ENCODE measurements around the gene RALGAPA2.

RALGAPA2 gene

DNA sequence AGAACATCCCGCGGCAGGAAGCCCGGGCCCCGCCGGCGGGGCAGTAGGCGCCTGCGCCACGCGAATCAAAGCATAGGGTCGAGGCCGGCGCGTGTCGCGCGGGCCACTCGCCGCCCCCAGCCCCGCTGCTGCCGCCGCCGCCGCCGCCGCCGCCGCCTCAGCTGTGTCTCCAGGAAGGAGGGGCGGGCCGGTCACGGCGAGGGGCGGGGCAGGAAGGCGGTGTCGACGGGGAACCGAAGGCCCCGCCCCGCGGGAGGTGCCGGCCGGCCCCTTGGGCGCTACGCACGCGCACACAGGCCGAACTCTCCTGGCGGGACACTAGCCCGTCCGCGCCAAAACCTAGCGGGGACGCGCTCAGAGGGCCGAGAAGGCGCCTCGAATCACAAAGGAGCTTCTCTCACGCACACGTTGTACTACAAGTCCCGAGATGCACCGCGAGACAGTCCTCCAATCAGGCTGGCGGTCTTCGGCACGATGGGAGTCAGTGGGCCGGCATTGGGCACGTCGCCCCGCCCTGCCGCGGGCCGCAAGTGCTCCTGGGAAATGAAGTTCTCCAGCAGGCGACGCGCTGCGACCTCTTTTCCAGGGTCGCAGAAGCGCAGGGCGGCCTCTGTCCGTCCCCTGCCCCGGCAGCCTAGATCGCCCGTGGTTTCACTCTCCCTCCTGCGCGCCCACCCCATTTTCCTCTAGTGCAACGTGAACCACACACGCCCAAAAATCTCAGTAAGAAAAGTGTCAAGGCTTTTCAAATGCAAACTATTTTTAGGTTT lies at the start of gene RALGAPA2:
TSS of gene RALGAPA2 (minus strand) at position 171 of the 770 bp plus-strand sequence. CDS start at position 7, 164 bp downstream.
- DNase-seq (ENCODE audit: low spot score), result peak; percentile 98

DNA sequence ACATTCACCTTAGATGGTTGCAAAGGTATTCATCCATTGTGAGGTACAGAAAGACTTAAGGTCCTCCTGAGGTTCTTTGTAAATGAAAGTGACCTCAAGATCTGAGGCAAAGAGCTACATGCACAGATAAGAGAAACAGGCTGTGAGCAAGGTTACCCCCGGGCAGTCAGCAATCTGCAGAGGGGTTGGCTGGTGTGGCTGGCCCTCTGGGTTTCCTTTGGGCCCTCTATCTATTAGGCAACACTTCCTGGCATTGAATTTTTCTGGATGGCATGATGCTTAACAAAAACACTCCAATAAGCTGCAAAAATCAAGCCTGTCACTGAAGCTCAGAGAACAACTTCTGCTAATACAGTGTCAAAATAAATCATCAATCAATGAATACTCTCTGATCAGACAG lies 48.9 kb upstream of the RALGAPA2 start:
- DNase-seq (ENCODE audit: low spot score), result no peak

DNA sequence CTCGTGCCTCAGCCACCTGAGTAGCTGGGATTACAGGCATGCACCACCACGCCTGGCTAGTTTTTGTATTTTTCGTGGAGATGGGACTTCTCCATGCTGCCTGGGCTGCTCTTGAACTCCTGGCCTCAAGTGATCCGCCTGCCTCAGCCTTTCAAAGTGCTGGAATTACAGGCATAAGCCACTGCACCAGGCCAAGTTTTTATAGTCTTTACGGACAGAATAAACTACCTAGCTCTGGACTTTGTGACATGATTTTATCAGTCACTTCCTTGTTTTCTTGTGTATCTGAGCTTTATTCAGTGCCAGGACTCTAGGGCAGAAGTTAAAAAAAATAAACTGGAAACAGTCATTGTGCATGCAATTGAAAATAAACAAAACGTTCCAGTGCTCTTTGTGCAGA lies 46.7 kb upstream of the RALGAPA2 start:
- DNase-seq (ENCODE audit: low spot score), result no peak

DNA sequence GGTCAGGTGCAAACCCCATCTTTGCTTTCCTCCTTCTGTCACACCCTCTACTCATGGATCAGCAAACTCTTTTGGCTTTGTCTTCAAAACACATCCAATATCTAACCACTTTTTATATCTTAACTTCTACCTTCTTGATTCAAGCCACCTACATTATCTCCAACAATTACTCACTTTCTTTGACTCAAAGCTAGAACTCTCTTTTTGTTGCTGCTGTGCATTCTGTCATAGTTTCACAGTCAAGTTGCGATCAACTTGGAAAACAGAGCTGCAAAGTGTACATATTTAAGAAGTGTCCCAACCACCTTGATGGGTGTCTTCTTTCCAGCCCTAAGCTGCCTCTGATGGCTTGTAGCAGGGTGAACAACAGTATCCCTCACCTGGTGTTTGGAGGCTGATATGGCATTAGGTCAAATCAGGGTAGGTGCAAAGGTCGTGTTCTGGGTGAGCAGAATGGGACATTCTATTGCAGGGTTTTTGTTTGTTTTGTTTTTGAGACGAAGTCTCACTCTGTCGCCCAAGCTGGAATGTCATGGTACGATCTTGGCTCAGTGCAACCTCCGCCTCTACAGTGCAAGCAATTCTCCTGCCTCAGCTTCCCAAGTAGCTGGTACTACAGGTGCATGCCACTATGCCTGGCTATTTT lies 43.4 kb upstream of the RALGAPA2 start:
- no peak for DNase-seq (ENCODE audit: low spot score)

DNA sequence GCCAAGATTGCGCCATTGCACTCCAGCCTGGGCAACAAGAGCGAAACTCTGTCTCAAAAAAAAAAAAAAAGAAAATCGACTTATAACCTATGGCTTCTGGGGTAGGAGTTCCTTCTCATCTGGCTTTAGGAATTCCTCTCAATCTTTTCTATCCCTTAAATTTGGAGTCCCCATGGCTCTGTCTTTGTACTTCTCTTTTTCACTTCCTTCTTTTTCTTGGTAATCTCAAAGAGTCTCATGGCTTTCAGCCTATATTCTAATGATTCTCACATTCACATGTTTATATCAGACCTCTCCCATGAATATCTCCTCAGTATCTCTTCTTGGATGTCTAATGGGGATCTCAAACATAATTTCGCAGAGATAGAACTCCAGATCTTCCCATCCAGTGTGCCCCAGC lies 42.8 kb upstream of the RALGAPA2 start:
- no peak for DNase-seq (ENCODE audit: low spot score)

DNA sequence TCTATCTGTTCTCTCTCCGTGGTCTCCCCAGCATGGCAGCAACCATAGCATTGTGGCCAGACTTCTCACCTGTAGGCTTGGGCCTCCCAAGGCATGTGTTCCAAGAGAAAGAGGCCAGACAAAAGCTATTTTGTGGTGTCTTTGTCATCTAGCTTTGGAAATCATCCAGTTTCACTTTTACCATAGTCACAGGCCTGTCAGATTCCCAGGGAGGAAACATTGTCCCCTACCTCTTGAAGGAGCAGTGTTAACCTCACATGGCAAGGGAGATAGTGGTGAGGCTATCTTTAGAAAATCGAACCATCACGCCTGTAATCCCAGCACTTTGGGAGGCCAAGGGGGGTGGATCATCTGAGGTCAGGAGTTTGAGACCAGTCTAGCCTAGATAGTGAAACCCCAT lies 42.3 kb upstream of the RALGAPA2 start:
- DNase-seq (ENCODE audit: low spot score), result no peak

DNA sequence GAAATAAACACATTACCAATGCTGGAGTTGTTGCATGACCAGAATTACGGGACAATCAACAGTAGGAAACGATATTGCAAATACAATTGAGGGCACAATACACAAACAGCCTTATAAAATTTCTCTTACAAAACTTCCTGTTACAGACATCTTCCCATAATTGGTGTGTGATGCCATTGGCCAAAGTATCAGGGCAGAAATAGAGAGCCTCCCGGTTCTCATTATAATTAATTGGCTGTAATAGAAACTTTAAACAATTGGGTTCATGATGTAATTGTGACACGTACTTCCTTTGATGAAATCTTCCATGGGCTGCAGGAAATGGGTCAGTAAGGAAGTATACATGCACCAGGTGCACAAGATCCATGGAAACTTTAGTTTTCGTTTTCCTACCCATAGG lies 40.3 kb upstream of the RALGAPA2 start:
- DNase-seq (ENCODE audit: low spot score), result no peak

DNA sequence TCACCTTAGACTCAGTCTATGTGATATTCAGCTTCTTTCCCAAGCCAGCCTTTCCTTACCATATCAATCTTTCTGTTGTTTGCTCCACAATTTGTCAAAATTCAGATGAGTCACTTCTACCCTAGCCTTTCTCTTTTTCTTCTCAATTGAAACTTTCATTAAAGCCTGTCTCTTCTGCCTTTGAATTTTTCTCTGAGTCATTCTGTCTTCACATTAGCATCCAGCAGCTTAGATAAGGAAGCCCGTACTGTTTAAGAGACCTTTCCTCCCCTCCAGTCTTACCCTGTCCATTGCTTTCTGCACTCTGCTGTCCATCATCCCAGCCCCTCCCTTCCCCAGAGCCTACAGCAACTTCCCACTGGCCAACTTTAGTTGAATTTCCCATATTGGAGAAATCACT lies 34.9 kb upstream of the RALGAPA2 start:
- DNase-seq (ENCODE audit: low spot score), result no peak

DNA sequence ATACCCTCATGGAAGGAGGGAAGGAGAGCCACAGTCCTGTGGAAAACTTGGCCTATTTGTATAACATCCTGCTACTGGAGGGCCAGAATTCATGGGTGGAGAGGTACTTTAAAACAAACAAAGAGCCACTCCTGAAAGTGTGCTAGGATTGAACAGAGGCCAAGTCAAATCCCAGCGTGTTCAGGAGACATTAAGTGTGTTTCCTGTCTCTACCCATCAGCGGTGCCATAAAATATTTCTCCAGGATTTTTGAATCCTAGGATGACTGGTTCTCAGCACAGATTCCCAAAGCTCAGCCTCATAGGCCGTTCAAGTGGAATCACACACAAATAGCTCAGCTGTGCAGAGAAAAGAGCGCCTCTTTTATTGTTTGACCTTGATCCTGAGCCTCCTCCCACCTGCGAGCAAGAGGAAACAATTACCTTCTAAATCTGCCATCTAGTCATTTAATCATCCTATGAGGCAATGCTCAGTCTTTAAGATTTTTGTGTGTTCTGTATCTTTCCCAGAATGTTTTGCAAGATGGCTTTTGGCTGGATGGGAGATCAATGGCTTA lies 31.8 kb upstream of the RALGAPA2 start:
- DNase-seq (ENCODE audit: low spot score), result no peak

DNA sequence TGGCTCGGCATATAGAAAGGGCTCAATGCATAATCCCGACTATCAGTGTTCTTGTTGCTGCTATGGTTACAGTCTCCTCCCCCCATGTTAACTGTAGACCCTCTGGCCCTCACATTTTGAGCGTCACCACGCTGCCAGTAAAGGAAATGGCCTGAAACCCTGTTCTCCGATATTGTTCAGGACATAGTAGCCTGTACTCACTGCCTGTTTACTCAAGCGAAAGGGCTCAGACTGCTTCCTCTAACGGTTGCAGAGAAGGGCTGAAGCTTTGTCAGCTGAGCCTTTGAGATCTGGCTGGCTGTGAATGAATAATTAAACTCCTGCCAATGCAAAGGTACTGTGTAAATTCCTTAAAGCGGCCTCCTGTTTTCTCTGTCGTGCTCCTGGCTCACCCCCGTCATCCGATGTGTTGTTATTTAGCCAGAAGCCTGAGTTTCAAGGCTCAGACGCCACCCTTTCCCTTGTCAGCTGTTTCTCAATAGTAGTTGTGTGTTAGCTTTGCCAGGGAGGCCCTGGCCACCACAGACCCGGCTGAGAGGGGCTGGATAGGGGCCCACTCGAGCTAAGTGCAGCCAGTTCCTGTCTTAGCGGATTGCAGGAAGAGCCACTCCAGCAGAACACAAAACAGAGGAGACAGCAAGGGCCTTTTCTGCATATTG lies 31.2 kb upstream of the RALGAPA2 start:
- DNase-seq (ENCODE audit: low spot score), result peak; percentile 82

DNA sequence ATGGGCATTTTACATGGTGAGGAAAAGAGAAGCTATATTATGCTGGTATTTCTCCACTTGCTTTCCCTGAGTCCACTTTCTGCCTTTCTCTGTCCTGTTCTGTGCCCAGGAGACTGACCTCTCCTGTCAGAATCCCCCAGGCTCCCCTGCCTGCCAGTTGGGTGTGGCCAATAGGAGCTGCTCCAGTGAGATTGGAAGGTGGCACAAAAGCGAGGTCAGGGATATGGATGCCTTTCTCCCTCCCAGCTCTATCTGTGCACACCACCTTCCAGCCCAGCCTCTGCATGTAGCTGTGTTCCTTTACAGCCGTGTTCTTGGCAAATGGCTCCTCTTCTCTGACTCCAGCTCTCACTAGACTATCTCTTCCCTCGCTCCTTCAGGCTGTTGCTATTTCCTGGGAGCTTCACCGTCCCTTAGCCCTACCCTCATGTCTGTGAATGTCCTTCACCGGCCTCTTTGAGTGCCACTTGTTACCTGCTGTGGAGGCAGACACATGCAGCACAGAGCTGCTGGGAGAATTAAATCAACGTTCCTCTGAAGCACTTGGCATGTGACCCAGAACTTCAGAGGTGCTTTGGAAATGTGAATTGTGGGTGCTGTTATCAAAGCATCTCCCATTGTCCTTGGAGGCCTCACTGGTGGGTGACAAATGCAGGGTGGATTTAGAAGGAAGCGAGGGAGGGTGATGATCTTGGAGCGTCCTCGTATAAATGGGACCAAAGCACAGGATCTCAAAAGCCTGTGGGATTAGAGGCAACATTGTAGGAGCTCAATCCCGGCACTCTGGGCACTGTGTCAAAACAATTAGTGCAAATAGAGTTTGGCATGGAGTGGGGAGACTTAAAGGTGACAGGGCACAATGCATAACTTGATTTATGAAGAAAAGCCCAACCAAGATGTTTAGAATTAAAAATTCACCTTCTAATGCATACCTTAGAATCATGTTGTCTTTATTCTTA lies 28.9 kb upstream of the RALGAPA2 start:
- DNase-seq (ENCODE audit: low spot score), result no peak

DNA sequence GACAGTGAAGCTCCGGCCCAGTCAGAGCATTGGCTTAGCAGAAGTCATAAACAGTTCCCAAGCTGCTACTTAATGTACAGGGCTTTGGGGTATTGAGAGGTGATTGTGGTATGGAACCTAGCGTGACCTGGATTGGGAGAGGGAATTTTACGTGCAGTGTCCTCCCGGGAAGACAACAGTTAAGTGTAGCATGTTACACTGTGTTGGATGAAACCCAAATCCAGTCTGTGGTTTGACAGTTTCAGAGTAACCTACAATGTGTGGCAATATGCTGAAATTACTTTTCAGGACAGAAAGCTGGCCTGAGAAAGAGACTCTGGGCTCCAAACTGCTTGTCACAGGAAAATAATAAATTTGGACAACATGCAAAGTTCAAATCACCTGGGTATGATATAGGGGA lies 28.1 kb upstream of the RALGAPA2 start:
- DNase-seq (ENCODE audit: low spot score), result no peak

DNA sequence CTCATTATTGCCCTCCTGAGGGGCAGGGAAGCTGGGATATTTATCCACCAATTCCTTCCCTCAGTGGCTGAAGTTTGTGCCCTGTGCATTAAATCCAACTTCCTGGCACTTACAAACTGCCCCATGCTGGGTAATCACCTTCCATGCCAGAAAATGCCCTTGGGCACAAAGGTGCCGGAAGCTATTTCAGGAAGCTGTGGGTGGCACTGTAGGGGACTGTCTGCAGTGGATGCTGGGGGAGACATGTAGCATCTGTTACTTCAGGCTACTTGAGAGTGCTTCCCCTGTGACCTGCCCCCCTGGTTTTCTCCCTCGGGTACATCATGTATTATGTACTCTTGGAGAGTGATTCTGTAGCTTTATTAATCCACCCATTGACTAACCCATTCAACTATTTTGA lies 24.7 kb upstream of the RALGAPA2 start:
- DNase-seq (ENCODE audit: low spot score), result no peak

DNA sequence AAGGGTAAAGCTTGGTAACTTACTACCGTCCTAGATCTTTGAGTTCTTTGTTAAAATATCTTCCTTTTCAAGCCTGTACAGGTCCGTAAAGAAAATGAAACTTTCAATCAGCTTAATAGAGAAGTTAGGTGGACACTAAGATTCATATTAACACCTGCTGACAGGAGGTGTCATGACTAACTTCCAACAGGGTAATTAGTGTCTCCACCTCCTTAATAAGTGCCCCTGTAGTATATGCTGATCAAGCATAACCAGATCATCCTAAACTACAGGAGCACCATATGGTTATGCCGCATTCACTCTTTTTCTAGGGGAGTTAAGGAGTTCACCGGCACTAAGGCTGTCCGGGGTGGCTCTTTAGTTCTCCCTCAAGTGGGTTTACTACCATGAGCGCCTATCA lies 23.9 kb upstream of the RALGAPA2 start:
- no peak for DNase-seq (ENCODE audit: low spot score)

DNA sequence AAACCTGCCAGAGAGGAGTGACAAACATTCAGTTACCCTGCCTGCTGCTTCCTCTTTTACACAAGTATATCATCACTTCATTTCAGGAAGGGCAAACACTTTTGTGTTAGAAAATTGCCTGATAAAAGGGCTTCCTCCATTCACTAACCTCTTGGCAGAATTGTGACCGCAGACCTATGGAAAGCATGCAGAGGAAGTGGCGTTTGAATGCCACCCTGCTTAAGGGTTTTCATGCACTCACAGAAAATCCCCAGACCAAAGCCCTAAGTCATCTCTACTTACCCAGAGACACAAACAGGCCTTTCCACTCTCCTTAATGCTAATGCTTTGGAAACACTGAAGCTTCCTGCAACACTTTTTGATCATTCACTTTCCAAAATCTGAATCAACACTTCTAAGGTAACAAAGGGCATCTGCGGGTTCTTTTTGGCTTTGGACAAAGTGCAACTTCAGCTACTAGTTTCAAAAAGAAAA lies 22.1 kb upstream of the RALGAPA2 start:
- no peak for DNase-seq (ENCODE audit: low spot score)

DNA sequence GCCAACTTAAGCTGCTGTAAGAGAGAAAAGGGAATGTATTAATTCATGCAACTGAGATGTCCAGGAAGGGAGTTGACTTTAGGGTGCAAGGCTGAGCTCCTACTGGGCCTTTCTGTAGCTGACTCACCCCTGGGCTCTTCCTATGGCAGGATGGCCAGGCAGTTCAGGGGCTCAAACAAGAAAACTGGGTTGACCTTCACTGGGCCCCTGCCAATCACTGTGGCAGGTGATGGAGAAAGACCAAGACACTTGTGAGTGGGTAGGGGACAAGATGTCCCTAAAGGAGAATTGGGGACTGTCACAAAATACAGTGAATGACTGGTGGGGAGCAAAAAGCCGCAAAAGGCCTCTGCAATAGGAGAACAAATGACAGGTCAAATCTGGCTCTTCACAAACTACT lies 21.5 kb upstream of the RALGAPA2 start:
- no peak for DNase-seq (ENCODE audit: low spot score)

DNA sequence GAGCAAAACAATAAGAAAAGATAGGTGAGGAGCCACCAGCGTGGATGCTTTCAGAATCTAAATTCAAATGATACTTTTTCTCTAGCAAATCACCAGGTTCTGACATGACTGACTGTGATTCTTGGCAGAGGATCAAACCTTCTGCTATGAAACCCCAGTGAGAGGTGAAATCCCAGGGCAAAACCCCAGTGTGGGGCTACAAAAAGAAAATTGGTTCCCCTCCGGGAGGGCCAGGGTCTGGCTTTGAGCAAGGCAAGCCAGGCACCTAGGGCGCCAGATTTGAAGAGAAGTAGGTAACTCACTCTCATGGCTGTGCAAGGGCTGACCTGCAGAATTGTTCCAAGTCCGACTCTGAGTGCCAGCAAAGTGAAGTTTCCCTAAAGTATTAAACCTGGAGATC lies 20.2 kb upstream of the RALGAPA2 start:
- DNase-seq (ENCODE audit: low spot score), result no peak

DNA sequence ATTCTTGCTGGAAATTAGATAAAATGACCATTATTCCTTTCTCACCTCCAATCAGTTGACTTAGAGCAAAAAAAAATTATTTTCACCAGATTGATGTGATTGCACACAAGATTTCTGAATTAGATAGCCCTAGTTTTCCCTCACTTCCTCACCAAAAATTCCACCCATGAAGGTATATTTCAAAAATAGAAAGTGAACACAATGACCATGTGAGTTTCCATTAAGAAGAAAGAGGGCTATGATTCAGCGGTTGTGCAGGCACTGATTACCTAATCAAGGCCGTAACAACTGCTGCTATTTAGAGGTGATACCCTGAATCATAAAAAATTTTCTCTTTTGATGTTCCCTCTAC lies 19.5 kb upstream of the RALGAPA2 start:
- DNase-seq (ENCODE audit: low spot score), result no peak

DNA sequence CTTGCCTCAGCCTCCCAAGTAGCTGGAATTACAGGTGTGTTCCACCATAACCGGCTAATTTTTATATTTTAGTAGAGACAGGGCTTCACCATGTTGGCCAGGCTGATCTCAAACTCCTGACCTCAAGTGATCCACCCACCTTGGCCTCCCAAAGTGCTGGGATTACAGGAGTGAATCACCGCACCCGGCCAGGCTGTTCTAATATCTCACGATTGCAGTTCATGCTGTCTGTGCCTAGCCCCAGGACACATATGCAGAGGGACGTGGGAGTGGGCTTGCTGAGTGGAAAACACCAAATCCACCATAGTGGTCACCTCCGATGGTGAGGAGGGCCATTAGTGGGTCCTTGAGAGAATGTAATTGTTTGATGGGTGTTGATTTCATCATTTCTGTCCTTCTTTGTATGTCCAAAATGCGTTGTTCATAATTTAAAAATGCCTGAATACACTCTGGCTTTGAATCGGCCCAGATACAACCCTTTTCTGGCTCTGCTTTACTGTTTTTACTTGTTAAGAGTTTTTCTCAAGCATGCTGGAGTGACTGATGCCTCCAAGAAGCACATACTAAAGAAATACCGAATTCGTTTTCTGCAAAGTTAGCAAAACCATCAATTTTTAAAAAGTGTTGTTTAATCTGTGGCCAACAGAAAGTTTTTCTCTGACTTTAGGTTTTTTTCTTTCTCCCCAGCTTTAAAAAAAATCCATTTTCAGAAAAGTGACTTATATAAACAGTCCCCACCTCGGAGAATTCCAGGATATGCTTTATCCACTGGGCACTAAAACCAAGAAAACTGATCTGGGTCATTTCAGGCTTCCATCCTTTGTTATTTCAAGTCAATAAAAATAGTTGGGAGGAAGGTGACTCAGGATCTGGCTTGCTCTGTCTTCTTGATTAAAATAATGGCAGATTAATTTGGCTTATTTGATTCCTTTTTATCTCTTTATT lies 18.8 kb upstream of the RALGAPA2 start:
- DNase-seq (ENCODE audit: low spot score), result no peak

DNA sequence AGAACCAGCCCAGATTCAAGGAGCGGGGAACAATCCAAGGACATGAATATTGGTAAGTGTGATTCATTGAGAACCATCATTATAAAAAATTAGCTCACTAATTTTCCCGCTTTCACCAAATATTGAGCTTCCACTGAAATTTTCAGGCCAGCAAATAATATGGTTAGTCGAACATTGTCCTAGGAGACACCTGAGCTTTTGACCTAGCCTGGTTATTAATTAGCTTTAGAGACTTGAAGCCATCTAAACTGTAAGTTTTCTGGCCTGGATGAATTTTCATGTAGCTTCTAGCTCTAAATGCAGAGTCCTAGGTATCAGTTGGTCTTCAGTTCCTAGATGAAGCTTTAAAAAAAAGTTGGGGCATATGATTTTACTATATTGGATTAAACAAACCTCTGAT lies 17.1 kb upstream of the RALGAPA2 start:
- no peak for DNase-seq (ENCODE audit: low spot score)

DNA sequence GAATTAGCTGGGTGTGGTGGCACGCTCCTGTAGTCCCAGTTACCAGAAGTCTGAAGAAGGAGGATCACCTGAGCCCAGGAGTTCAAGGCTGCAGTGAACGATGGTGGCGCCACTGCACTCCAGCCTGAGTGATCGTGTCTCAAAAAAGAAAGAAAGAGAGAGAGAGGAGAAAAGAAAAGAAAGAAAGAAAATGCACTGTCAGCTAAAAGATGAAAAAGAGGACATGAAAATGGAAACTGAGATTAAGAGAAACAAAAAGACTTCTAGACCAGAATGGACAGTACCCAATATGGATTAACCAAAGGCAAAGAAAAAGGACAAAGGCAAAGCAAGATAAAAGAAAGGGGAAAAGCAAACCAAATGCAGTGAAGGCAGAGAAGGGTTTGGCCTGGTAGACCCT lies 9.0 kb upstream of the RALGAPA2 start:
- DNase-seq (ENCODE audit: low spot score), result no peak
